ENCODE results near the gene ERCC2.

DNA sequence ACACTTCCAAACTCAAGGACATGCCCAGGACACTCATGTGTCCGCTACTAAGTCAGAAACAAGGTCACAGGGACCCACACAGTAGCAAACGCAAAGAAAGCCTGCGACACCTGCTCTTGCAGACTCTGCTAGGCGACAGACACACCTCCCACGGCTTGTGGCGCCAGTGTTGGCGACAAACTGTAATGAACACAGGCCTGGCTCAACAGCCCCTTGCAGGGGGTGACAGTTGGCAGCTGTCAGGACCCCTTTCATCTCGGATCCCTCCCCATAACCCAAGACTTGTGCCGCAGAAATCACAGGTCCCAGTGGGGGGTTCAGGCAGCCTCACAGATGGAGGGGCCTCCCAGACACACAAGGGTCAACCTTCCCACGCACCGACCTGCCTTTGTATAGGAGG is 48.1 kb downstream of the ERCC2 start:
- TF ChIP-seq, protein P1, sequence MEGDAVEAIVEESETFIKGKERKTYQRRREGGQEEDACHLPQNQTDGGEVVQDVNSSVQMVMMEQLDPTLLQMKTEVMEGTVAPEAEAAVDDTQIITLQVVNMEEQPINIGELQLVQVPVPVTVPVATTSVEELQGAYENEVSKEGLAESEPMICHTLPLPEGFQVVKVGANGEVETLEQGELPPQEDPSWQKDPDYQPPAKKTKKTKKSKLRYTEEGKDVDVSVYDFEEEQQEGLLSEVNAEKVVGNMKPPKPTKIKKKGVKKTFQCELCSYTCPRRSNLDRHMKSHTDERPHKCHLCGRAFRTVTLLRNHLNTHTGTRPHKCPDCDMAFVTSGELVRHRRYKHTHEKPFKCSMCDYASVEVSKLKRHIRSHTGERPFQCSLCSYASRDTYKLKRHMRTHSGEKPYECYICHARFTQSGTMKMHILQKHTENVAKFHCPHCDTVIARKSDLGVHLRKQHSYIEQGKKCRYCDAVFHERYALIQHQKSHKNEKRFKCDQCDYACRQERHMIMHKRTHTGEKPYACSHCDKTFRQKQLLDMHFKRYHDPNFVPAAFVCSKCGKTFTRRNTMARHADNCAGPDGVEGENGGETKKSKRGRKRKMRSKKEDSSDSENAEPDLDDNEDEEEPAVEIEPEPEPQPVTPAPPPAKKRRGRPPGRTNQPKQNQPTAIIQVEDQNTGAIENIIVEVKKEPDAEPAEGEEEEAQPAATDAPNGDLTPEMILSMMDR (IDR thresholded peaks at IDR 0.05 in 2 of 3, conservative IDR thresholded peaks at IDR 0.05 in 1 of 3; ENCODE audit: borderline replicate concordance in 1 of 3, insufficient read depth in 1 of 3, low read depth in 2 of 3, low read length in 2 of 3) = no peak
- TF ChIP-seq SP1 (IDR thresholded peaks at IDR 0.05; ENCODE audit: low read depth) (no peak), POLR2AphosphoS5 (IDR thresholded peaks at IDR 0.05; ENCODE audit: low read depth, low read length) (no peak), EZH2phosphoT487 (IDR thresholded peaks at IDR 0.05; ENCODE audit: borderline replicate concordance) (no peak), POLR2A (IDR thresholded peaks at IDR 0.05; ENCODE audit: borderline replicate concordance, extremely low read depth, insufficient read depth, insufficient read length) (no peak)
